H54 (cell line): ENCODE results near the gene HSP90B1.
A peak's percentile ranks its signal among the peaks of the same experiment; 100 is the strongest.

Experiments
- DNase-seq: peaks from one replicate; pipeline ENCODE4 v3.0.0; 2011; ENCODE audit warnings: low spot score, mixed read lengths; ENCODE audit not compliant: insufficient read length
- FAIRE-seq: peaks from 3 replicates; lab custom pipeline; 2011; peaks lifted over from hg19 to GRCh38; lab: Jason Lieb, UNC
- POLR2A ChIP-seq: IDR thresholded peaks from 2 replicates; pipeline ENCODE4 v1.6.1; 2011; ENCODE audit warnings: low read depth, mild to moderate bottlenecking, low read length

Gene HSP90B1

DNA sequence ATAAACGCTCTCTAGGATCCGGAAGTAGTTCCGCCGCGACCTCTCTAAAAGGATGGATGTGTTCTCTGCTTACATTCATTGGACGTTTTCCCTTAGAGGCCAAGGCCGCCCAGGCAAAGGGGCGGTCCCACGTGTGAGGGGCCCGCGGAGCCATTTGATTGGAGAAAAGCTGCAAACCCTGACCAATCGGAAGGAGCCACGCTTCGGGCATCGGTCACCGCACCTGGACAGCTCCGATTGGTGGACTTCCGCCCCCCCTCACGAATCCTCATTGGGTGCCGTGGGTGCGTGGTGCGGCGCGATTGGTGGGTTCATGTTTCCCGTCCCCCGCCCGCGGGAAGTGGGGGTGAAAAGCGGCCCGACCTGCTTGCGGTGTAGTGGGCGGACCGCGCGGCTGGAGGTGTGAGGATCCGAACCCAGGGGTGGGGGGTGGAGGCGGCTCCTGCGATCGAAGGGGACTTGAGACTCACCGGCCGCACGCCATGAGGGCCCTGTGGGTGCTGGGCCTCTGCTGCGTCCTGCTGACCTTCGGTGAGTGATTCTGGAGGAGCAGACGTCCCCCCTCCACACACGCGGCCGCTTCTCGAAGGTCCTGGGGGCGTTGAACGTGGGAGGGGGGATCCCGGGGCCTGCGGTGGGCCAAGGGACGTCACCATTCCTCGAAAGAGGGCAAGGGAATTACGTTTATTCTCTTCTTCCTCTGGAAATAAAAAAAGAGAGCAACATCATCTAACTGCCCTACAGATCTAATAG, at the start of gene HSP90B1:
TSS of gene HSP90B1 (plus strand) at position 377 of the 753 bp plus-strand sequence. CDS start at position 483, 106 bp downstream.
- DNase-seq (peak; percentile 92), FAIRE-seq (peak; percentile 98)
- peak; percentile 94 for TF ChIP-seq POLR2A

GRCh38 chr12:103881261-103881660, 48.9 kb upstream of the HSP90B1 start:
- FAIRE-seq (no peak), DNase-seq (no peak)
- TF ChIP-seq POLR2A: no peak

- no peak for DNase-seq
- TF ChIP-seq POLR2A: no peak
- FAIRE-seq: no peak
Measured at GRCh38 chr12:103882861-103883596, 47.2 kb upstream of the HSP90B1 start.

DNA sequence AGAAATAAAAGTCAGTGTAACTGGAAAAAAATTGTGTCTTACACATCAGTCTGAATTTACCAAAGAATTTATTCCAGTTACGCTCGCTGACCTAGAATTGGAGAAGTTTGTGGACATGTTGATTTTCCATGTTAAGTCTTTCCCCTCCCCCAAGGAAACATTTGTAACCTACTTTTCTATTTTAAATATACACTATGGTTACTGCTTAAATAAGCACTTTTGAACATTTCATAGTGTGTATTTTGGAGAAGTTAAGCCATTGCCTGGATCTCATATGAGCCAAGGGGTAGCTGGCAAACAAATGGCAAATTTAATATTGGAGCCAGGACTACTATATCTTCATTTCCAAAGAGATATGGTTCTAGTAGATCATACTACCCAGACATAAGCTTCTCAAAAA, 46.3 kb upstream of the HSP90B1 start:
- no peak for FAIRE-seq
- no peak for DNase-seq
- no peak for TF ChIP-seq POLR2A

GRCh38 chr12:103884316-103884715, 45.9 kb upstream of the HSP90B1 start:
- DNase-seq (no peak), FAIRE-seq (no peak)
- no peak for TF ChIP-seq POLR2A

GRCh38 chr12:103886195-103886797, 43.9 kb upstream of the HSP90B1 start:
- FAIRE-seq (no peak), DNase-seq (no peak)
- TF ChIP-seq POLR2A: no peak

GRCh38 chr12:103887738-103888137, 42.5 kb upstream of the HSP90B1 start:
- DNase-seq: no peak
- FAIRE-seq: peak; percentile 6

GRCh38 chr12:103897316-103897715, 32.9 kb upstream of the HSP90B1 start:
- DNase-seq (no peak), FAIRE-seq (no peak)
- TF ChIP-seq POLR2A: no peak

More at GRCh38 chr12:103887738-103888137, 42.5 kb upstream of the HSP90B1 start:
- TF ChIP-seq POLR2A: no peak

DNA sequence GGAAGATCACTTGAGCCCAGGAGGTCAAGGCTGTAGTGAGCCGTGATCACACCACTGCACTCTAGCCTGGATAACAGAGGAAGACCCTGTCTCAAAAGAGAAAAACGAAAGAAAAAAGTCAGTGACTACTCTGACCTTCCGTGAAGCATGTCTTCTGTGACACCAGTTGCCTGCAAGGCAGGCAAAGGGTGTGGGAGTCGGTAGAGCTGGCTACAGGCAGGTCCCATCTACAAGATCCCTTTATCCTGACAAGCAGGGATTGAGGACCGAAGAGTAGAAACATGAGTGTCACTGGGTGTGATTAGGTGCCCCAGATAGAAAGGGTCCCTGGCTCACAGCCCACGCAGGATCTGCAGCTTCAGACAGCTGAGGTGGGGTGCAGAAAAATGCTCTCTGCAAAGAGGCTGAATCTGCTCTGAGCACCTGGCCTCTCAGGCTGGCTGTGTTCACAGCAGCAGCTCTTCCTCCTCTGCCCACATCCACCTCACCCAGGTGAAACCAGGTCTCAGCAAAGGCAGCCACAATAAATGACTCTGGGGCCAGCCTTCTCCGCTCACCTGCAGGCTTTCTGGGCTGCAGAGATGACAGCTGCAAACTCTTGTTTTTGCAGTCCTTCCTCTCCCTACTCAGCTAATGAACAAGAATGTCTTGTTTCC, 28.6 kb upstream of the HSP90B1 start:
- FAIRE-seq (no peak), DNase-seq (no peak)
- no peak for TF ChIP-seq POLR2A

GRCh38 chr12:103903993-103904392, 26.2 kb upstream of the HSP90B1 start:
- no peak for DNase-seq
- TF ChIP-seq POLR2A: no peak
- no peak for FAIRE-seq

- FAIRE-seq (no peak), DNase-seq (no peak)
Measured at GRCh38 chr12:103905730-103906349, 24.4 kb upstream of the HSP90B1 start.

GRCh38 chr12:103908246-103908541, 22.0 kb upstream of the HSP90B1 start:
- FAIRE-seq (no peak), DNase-seq (no peak)

More at GRCh38 chr12:103905730-103906349, 24.4 kb upstream of the HSP90B1 start:
- no peak for TF ChIP-seq POLR2A

DNA sequence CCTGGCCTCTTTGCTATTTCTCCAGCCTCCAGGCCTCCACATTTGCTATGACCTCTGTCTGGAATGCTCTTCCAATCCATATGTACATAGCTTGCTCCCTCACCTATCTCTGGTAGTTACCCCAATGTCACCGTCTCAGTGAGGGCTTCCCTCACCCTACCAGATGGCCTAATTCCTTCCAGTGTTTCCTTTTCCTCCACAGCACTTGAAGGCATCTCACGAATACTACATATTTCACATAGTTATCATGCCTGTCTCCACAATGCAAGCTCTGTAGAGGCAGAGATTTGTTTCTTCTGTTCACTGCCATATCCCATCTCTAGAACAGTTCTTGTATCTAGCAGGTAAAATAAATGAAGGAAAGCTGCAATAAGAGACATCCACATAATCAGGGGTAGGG, 21.3 kb upstream of the HSP90B1 start:
- TF ChIP-seq POLR2A: no peak
- FAIRE-seq (no peak), DNase-seq (no peak)

More at GRCh38 chr12:103908246-103908541, 22.0 kb upstream of the HSP90B1 start:
- no peak for TF ChIP-seq POLR2A
